ENCODE data around the gene THRB.

THRB gene

DNA sequence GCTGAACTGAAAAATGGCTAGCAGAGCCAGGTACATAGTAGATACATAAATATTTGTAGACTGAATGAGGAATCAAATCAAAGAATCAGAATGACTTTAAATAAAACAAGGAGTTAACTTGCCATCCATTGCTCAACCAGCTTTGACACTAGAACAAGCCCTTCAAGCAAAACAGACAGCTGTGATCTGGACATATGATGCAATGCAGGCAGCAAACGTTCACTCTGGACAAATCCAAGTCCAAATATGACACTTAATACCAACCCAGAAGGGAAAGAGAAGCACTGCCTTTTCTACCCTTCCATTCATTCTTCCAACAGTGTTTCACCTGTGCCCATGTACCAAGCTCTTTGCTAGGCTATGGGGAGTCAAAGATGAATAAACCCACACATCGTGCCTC lies 4.5 kb downstream of the THRB start:
- no peak for DNase-seq (ENCODE audit: low read depth)

DNA sequence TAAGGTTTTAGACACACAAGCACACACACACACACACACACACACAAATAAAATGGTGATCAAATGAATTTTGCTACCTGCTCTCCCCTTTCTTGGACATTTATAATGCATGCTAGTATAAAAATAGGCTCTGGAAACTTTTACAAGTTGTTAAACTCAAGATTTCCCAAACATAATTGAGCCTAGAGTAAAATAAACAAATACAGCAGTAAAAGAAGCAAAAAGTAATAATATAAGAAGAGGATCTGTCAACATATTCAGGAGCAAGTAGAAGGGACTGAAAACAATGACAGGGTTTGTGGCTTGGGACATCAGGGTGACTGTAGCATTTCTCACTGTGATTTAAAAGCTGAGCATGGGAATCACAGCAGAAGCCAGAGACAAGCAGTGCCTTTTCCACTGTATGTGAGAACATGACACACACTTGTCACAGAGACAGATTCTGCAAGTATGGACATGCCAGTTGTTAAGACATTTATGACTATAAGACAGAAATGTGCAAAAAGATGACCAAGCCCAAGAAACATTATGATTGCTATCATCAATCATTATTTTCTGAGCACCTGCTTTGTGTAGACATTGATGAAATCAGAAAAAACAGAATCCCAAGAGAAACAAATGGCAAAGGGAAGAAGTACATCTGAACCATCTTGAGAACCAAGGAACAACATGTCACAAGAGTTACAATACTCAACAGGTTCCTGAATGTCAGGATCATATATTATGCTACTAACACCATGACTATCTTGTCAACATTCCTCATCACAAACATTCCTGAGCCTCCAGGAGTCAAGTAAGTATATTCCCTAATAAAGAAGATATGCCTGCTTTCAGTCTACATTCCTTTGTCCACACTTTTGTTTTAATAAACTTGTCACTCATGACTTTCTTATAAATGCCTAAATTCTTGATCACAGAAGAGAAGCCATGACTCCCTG lies 7.1 kb downstream of the THRB start:
- DNase-seq (ENCODE audit: low read depth): no peak

DNA sequence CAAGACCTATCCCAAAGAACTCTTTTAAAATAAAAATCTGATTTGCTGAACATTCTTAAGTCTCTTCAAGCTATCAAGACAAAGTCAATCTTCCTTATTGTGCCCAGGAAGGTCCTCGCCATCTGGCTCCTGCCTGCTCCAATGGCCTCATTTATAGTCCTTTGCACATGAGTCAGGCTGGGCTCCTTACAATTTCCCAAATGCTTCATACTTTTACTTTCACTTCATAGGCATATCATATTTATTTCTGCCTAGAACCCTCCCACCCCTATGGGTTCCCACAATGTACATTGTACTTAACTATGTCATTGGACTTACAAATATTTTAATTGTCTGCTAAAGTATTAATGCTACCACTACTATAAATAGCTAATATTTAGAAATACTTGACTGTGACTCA lies 9.1 kb downstream of the THRB start:
- DNase-seq (ENCODE audit: low read depth): no peak

DNA sequence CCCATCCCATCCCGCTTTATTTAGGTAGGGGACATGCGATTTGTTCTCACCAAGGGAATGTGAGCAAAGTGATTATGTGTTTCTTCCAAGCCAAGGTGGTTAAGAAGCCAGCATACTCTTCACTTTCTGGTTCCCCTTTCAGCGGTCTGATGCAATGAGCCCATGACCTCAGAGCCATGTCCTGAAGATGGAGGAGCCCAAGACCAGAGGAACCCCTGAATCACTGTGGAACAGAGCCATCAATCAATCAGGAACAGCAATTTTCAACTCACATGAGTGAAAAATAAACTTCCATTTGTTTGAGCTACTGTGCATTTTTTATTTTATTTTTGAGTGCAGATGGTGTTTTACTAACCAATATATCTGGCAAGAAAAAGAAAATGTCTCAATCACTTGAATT lies 10.8 kb downstream of the THRB start:
- DNase-seq (ENCODE audit: low read depth): no peak

DNA sequence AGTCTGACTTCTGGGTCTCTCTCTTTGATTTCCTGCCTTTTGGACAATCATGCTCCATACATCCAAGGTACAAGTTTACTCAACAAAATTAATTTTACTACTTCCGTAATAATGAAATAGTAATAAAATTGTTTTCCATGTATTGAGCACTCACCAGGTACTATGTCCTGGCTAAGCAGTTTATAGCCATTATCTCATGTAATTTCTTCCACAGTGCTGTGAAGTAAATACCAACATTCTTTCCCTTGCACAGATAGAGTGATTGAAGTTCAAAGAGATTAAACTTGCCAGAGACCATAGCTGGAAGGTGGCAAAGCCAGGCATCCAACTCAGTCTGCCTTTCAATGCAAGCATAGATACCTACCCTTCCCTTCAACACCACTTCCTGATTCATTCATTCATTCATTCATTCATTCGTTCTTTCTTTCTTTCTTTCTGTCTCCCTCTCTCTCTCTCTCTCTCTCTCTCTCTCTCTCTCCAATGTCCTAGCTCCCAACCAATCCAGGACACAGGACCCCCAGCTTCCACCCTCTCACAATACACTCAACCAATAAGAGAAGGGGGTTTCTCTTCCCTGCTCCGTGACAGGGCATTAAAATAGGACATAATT lies 12.4 kb downstream of the THRB start:
- DNase-seq (ENCODE audit: low read depth): no peak

DNA sequence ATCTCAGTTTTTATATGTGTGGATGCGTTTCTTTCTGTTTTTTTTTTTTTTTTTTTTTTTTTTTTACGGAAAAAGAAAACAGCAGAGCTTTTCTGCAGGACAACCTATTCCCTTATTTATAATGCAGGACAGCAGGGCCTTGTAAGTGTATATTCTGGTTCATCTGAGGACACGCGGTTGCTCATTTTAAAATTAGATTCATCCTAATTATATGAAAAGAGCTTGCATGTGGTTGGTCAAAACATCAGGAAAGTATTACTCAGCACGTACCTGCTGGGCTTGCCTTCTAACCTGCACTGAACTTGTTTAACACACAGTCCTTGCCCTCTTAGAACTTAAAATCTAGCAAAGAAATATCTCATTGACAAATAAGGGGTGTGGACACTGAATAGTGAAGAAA lies 13.5 kb downstream of the THRB start:
- no peak for DNase-seq (ENCODE audit: low read depth)

DNA sequence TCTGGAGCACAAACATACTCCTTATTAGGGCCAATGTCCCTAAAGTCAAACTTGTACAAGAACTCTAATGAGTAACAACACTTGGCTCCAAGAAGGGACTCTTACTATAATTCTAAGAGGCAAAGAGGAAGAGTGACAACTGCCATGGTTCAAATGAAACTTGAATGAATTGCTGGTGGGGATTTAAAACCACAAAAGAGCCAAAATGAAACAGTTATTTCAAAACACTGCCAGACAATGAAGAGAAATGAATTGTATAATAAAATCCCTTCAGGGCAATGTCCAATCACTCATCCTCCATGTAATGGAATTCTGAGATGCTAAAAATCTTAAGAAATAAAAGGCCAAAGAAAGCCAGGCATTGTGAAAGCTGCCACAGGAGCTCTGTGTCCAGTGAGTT lies 14.2 kb downstream of the THRB start:
- DNase-seq (ENCODE audit: low read depth): no peak

DNA sequence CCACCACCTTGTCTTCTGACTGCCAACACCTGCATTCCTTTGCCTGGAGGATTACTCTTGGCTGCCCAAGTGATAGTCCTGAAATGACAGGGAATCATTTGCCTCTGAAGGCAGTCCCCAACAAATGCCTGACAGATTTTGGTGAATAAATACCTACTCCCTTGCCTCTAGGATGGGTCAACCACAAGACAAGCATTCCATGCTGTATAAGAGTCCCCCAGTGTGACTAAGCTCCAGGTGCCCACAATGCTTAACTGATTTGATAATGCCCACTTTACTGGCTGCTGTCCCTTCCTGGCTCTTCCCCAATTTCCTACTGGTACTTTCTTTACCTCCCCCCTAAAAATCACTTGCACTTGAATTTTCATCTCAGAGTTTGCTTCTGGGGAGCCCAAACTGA lies 14.8 kb downstream of the THRB start:
- DNase-seq (ENCODE audit: low read depth): no peak

DNA sequence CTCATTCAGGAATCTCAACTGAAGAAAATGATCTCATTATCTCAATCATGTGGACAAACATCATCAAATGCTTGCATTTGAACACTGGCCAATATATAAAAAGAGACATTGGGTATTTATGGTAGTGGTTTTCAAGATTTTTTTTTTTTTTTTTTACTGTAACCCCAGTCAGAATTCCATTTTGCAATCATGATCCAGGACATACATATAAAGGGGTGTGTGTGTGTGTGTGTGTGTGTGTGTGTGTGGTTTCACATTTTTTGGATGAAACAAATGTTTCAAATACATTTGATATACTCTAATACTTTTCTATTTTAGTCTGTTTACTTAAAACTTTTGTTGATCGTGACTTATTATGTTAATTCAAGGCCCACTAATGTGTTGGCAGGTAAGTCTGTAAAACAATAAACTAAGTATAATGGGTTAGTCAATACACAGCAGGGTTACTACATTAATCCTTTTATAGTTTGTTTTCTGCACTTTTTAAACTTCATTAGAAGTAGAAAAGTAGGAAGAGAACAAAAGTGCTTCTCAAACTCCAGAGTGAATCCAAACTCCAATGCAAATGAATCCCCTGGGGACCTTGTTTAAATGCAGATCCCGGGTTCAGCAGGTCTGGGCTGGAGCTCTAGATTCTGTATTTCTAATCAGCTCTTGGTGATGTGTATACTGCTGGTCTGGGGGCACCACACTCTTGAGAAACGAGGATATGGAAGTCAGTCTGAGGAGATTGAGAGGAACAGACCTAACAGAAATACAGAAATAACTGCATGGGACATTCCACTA lies 17.6 kb downstream of the THRB start:
- no peak for DNase-seq (ENCODE audit: low read depth)

DNA sequence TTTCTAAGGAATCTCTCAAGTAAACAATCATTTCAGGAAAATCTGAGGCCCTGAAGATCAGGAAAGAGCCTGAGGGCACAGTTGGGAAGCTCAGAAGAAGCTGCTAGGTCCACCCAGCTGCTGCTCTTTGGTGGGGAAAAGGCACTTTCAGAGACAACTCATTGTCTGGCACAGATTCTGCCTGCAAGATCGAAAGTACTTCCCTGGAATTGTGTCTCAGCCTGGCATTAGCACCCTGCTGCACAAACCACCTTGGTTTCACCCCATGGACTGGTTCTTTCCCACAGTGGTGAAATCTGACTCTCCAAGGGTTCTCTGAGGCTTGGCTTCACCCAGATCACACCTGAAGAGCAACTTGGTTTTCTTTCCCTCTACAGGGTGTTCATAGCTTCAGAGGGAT lies 18.7 kb downstream of the THRB start:
- DNase-seq (ENCODE audit: low read depth): no peak

DNA sequence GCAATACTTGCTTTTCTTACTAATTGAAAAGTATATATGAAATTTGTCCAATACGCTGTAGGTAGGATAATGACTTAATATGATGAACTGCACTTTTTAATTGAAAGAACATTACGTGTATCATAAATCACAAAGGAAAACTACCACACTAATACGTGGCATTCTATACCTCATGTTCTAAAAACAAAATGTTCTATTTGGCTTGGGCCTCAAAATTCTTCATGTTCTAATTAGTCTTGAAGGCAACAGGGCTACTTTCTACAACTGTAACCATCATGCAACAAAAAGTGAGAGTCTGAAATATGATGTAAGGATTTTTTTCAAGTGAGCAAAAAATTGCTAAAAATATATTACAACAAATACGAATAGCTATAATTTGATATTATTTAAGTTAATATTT lies 19.8 kb downstream of the THRB start:
- no peak for DNase-seq (ENCODE audit: low read depth)

DNA sequence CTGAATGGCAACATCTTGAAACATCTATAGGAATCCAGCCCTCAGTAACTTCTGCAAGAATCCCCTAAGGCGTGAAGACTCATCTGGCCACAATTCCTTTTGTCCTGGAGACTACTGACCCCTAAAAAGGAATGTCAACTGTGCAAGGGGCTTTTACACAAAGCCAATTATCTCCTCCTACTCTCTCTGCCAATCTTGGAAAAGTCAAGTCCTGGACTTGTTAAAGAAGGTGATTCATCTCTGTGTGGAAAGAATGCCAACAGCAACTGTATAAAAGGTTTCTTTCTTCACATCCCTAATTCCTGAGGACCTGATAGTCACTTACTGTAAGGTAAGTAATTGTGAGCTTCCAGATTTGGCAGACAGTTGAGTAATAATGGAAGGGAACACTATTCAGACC lies 22.3 kb downstream of the THRB start:
- DNase-seq (ENCODE audit: low read depth): no peak

DNA sequence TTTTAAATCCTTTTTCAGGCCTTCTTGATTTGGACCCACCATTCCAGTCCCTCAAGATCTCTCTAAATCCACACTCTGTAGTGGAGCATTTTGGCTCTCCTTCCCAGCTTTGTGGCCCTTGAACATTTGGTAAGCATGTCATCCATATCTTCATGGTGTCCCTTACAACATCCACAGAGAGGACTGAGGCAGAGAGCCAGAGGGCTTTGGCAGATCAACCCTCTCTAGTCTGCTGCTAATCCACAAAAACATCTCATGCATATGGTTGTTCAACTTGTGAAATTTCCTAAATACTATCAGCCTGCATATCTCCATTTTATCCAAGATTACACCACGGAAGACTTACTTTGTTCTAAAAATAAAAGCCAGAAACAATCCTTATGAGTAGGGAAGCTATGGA lies 23.2 kb downstream of the THRB start:
- no peak for DNase-seq (ENCODE audit: low read depth)

DNA sequence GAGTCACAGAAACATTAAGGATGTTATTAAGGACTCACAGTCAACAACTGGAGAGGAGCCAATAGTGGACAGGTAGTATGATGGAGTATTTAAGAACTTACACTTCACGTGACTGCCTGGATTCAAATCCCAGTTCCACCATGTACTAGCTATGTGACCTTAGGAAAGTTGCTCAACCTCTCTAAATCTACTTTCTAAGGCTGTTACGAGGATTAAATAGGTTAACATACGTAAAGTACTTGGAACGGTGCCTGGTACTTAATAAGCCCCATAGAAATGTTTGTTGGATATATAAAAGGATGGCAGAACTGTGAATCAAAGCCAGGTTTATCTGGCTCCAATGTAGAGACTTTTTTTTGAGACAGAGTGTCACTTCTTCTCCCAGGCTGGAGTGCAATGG lies 24.4 kb downstream of the THRB start:
- DNase-seq (ENCODE audit: low read depth): no peak

DNA sequence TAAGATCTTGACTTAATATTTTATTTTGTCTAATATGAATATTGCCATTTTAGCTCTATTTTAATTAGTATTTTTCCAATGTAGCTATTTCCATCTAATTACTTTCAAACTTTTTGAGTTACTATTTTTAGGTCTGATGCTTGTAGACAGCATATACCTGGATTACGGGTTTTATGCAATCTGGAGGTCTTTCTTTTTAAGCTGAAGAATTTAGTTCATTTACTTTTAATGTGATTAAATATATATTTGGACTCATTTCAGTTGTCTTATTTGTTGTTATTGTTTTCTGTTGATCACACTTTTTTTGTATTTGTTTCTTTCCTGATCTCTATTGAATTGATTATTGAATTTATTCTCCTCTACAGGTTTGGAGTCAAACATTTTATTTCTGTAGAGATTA lies 30.3 kb downstream of the THRB start:
- no peak for DNase-seq (ENCODE audit: low read depth)

DNA sequence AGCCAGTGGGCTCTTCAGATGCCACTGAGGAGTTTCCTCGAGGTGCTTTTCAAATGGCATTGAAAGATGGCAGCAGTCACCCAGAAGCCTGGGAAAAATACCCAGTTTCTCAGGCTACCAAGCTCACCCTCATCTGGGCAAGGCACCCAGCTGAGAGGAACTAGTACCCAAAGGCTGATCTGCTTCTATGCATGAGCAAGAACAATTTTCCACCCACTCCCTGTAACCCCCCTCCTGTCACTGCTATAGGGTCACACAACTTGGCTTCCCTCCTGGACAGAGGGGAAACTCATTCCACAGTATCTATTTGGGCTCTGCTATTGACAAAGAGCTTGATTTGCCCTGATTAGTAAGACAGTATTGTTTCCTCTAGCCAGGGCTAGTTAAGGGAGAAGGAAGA lies 31.9 kb downstream of the THRB start:
- no peak for DNase-seq (ENCODE audit: low read depth)

DNA sequence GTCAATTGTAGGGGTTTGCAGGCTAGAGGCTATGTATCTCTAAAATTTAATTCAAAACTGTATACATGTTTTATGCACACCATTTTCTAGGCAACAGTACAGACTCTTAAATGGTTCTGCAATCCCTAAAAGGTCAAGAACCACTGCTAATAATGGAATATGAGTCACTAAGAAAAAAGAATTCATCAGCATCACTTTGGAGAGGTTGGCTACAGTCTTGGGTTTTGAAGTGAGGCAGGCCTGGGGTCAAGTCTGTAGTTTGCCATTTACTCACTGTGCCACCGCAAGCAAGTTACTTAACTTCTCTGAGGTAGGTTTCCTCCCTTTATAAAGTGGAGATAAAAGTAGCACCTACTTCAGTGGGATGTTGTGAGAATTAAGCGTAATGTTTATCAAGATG lies 33.7 kb downstream of the THRB start:
- no peak for DNase-seq (ENCODE audit: low read depth)

DNA sequence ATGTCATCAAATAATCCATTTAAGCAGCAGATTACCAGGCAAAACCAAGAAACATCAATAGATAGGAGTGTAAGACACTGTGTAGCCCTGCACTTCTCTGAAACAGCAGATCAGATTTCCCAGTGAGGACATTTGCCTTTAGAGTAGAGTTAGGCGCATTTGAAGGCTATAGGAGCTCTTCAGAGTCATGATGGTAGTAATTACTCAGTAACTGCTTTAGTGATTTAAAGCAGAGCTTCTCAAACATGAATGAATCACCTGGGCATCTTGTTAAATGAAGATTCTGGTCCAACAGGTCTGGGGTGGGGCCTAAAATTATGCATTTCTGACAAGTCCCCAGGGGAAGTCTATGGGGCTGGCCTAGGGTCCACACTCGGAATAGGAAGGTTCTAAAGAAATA lies 36.9 kb downstream of the THRB start:
- DNase-seq (ENCODE audit: low read depth): no peak

DNA sequence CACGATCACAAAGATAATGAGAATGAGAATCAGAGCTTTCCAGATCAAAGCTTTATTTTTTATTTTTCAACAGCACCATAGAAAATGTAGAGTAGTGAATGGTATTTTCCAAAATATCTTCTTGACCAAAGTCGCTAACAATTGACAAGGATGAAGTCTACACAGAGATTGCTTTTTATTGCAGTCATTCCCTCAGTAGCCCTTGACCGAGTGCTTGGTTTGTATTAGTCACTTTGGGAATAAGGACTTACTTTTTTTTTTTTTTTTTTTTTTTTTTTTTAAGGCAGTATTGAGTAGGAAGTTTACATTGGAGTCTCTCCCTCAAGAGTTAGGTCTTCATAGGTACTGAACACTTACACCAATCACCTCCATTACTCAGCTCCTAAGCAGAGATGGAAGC lies 39.8 kb downstream of the THRB start:
- no peak for DNase-seq (ENCODE audit: low read depth)

DNA sequence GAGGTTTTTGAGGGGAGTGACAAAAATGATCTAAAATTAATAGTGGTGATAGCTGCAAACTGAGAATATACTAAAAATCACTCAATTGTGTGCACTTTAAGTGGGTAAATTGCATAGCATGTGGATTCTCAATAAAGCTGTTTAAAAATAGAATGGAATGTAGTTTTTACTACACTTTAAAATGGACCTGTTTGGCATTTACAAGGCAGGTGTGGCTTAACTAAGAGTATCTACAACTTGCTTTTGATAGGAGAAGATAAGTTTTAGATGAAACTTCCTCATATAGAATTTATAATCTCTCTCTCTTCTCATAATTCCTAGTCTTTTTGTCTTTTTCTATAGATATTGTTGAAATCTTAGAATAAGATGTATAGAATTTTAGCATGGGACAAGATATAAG lies 40.3 kb downstream of the THRB start:
- no peak for DNase-seq (ENCODE audit: low read depth)

DNA sequence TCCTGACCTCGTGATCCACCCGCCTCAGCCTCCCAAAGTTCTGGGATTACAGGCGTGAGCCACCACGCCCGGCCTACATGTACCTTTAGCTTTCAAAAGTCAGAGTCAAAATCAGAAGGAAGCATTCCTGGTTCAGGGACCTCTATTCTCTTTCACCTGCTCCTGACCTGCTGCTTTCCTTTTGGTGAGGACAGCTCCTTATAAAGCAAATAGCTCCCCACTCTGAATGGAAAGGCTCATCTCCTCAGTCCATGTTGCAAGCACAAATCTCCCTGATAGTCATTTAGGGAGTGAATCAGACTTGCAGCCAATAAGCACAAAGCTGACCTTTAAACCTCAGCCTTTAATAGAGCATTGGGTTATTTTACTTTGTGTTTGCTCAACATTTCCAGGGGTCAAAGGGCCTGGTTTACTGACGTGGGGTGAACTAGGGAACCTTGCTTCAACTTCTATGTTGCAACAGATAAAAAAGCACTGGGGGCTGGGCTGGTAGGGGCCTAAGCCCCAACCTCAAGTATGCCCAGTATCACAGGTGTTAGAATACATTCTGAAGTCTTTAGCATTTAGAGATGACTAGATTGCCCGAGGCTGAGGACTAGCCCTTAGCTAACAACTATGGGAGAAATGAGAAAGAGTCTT lies 43.1 kb downstream of the THRB start:
- no peak for DNase-seq (ENCODE audit: low read depth)

DNA sequence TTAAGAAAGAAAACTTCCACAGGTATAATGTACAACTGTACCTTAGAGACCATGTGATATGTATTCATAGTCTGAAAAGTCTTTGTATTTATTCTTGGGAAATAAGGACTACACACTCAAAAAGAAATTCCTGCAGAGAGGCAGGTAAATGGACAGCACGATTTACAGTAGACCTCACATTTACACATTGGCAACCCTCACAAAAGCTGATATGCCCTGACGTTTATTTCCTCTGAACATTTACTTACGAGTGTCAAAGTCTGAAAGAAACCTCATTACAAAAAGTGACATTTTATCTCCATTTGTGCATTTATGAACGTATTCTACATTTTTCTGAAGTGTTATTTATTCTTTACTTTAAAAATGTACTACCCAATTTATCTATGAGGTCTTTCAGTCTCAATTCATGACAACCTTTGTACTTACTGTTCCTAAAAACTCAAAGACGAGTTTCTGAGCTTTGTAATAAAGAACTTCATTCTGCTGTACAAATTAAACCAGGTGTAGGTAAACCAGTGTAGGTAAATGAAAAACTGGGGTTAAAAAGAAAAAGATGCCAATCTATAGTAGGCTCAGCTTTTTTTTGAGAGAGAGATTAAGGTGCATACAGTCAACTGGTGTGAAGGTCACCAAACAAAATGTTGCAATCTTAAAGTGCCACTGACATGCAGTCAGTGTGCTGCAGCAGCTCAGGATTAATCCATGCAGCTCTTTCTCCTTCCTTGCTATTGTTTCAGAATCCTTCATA lies 44.3 kb downstream of the THRB start:
- no peak for DNase-seq (ENCODE audit: low read depth)

Data from stromal cell of bone marrow (primary cell).